Measurements from ENCODE around the gene ANKZF1.

- TF ChIP-seq CTCF (IDR thresholded peaks at IDR 0.05; ENCODE audit: low read length) (no peak), EZH2 (IDR thresholded peaks at IDR 0.05; ENCODE audit: borderline replicate concordance, low read length) (no peak)
Observed at GRCh38 chr2:219221957-219222518, 7.6 kb upstream of the ANKZF1 start.
